HG02798 (cell line): ENCODE results near the gene RAC3.

Source experiments
- ATAC-seq: cut with Tn5 transposase; IDR thresholded peaks from one replicate; pipeline ENCODE4 v1.9.1; 2021; ENCODE audit warnings: mild to moderate bottlenecking; ENCODE audit not compliant: unreplicated experiment, poor library complexity

The RAC3 gene

DNA sequence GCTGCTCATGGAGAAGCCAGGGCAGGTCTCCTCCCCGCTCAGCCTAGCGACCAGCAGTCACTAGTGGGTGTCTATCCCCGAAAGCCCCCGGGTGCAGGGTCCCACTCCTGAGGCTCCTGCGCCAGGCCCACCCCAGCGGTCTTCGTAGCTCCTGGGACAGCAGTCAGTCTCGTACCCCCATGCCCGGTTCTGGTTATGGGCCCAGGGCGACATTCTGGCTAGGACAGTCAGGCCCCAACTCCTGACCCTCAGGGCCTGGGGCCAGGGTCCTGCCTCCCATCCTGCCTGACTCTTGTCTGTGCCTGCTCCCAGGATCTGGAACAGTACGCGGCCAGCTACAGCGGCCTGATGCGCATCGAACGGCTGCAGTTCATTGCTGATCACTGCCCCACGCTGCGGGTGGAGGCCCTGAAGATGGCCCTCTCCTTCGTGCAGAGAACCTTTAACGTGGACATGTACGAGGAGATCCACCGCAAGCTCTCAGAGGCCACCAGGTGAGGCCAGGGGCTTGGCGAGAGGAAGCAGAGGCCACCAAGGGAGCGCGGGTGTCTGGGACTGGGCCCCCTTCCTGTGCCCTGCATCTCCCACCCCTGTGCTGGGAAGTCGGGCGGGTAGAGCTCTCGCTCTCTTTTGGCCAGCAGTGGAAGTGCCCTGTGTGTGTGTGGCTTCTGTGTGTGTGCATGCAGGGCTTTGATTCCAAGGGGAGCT, 22.2 kb downstream of the RAC3 start:
- no peak for ATAC-seq

DNA sequence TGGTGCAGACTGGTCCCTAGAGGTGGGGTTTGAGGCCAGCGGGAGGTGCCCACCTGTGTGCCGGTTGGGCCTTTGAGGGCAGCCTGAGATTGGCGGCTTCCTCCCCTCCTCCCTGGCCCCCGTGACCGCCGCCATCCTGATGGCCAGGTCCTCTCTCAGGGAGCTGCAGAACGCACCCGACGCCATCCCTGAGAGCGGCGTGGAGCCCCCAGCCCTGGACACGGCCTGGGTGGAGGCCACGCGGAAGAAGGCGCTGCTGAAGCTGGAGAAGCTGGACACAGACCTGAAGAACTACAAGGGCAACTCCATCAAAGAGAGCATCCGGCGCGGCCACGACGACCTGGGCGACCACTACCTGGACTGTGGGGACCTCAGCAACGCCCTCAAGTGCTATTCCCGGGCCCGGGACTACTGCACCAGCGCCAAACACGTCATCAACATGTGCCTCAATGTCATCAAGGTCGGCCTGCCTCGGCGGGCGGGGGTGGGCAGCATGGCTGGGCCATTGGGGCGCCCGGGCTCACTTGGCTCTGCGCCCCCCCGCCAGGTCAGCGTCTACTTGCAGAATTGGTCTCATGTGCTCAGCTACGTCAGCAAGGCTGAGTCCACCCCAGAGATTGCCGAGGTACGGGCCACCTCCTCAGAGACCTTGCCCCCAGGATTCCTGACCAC, 23.0 kb downstream of the RAC3 start:
- ATAC-seq, result no peak

DNA sequence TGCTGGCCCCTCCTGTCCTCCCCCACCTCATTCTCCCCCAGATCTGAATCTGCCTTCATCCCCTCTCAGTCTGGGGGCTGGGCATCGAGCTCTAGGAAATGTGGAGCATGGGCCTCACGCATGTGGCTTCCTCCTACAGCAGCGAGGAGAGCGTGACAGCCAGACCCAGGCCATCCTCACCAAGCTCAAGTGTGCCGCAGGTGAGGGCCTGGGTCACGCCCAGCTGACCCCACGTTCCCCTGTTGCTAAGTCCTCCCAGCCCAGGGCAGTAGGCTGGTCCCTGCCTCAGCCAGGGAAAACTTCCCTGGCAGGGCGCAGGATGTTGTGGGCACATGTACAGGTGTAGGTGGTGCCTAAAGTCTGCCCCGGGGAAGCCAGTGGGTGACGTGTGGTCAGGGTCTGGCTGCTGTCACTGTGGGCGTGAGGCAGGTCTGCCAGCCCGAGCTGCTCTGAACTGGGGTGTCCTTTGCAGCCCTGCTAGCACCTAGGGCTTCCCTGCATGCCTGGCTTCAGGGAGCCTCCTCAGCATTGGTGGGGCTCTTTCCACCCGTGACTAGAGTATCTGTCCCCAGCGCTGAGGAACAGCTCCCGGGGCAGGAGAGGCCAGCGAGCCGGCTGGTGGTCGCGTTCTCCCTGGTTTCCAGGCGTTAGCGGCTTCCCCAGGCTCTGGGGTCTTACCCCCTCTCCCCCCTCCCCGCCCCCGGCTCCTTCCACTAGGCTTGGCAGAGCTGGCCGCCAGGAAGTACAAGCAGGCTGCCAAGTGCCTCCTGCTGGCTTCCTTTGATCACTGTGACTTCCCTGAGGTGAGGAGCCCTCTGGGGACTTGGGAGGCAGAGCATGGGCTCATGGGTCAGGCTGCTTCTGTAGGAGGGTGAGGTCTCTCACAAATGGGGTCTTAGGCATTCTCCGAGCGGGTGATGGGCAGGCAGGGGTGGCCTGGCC, 23.8 kb downstream of the RAC3 start:
- ATAC-seq, result no peak

DNA sequence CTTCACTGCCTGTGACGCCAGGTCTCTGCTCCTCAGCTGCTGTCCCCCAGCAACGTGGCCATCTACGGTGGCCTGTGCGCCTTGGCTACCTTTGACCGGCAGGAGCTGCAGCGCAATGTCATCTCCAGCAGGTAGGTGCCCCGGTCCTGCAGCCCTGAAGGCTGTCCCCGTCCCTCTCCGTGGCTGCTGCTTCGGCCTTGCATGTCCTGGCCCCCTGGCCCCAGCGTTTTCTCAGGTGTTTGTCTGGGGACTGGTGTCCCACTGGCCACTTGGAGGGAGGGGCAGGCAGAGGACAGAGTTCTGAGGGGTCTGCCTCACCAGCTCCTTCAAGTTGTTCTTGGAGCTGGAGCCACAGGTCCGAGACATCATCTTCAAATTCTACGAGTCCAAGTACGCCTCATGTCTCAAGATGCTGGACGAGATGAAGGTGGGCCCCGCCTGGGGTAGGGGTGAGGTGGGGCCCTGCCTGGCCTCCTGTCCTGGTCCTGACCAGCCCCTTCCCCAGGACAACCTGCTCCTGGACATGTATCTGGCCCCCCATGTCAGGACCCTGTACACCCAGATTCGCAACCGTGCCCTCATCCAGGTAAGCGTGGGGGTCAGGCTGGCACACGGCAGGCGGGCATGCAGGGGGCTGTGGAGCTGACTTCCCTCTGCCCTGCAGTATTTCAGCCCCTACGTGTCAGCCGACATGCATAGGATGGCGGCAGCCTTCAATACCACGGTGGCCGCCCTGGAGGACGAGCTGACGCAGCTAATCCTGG, 24.7 kb downstream of the RAC3 start:
- no peak for ATAC-seq

DNA sequence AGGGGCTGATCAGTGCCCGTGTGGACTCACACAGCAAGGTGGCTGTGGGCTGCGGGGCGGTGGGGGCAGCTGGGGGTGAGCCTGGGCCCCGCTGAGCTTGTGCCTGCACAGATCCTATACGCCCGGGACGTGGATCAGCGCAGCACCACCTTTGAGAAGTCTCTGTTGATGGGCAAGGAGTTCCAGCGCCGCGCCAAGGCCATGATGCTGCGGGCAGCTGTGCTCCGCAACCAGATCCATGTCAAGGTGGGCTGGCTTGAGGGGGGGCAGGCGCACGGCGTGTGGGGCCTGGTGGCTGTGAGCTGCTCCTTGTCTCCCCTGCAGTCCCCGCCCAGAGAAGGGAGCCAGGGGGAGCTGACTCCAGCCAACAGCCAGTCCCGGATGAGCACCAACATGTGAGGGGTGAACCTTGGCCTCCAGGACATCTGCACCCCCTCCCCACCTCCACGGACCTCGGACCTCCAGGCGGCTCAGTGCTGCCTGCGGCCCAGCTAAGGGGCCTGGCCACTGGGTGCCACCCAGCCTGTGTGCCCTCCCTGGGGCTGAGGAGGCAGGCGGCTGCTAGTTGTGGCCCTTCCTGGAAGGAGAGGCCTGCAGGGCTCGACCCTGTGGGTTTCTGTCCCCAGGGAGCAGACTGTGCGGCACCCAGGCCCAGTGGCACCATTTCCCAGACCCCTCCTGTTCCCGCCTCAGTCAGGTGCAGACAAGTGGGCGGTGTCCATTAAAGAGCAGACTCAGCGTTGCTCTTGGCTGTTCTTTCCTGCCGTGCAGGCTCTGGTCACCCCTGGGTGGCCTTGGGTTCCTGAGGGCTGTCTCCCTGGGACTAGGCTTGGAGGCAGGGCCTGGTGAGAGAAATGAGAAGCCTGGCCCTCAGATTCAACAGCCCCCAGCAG, 25.5 kb downstream of the RAC3 start:
- ATAC-seq, result no peak

DNA sequence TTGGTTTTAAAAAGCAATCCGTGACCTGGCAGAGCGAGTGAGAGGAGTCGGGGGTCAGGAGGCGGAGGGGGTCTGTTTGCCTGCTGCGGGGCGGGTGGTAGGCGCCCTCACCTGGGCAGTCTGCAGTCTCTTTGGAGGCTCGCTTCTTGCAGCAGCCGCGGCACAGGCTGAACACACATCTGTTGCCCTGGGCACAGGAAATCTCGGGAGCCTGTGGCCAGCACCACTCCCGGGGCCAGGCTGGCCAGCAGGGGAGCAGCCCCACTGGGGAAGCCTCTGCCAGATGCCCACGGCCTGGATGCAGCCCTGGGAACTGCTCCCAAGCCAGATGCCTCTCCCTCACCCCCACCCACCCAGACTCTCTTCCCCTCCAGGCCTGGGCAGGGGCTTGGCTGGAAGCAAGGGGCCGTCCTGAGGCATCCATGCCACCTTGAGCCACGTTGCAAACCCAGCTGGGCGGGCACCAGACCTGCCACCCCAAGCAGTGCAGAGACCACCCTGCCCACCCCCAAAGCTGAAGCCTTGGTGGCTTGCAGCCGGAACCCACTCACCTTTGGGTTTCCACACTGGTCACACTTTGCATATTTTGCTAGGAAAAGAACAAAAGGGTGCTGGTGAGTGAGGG, 26.9 kb downstream of the RAC3 start:
- no peak for ATAC-seq

DNA sequence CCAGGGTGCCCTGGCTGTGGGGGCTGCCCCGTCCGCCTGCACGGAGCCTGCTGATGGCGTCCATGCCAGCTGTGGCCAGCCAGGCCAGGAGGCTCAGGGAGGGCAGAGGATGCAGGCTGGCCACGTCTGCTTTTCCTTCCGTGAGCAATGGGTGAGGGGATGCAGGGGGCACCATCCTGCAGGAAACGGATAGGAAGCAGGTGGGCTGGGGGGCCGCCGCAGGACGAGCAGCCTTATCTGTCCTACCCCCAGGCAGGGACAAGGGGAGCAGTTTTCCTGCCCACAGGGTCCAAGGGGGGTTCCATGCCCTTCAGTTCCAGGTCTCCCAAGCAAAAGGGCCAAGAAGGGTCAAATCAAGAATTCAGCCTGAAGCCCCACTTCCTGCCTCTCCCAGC, 27.4 kb downstream of the RAC3 start:
- no peak for ATAC-seq

DNA sequence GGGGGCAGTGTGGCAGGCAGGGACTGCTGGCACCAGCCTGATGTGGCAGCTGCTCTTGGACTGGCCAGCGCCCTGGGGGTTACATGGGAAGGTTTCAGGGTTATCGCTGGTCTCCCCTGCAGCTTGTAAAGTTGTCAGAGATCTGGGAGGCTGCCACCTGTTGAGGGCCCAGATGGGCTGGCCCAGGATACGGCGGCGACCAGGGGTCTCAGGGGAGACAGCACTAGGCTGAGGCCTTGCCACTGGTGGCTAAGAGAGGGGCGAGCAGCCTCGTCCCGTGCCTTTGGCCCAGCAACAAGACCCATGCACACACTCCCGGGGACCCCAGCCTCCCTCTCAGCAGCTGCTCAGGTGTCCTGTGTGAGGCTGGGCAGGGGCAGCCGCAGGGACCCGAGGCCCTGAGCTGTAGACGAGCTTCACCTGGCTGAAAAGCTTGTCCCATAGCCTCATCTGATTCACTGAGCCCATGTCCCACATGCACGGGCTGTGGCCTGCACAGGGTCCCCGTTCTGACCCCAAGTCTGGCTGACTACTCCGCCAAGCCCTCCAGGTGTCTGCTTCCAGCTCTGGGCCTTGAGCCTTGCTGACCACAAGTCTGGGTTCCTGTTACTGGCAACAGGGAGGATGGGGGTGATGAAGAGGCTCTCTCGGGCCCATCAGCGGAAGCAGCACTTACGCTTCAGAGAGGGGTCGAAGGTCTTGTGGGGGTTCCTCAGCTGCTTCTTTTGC, 28.0 kb downstream of the RAC3 start:
- ATAC-seq, result no peak

DNA sequence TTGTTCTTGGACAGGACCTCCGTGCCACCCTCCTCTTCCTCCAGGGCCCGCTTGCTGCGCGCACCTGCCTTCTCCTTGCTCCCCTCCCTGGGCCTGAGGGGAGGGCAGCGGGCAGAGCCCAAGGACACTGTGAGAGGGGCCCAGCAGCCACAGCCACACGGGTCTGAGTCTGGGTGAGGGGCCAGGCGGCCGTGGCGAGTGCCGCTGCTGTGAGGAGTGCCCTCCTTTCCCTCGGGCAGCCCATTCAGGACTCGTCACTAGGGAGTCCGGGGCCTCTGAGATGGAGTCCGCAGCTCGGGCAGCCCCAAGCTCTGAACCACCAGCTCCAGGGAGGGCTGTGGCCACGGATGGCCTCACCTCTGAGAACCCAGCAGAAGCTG, 28.5 kb downstream of the RAC3 start:
- no peak for ATAC-seq

DNA sequence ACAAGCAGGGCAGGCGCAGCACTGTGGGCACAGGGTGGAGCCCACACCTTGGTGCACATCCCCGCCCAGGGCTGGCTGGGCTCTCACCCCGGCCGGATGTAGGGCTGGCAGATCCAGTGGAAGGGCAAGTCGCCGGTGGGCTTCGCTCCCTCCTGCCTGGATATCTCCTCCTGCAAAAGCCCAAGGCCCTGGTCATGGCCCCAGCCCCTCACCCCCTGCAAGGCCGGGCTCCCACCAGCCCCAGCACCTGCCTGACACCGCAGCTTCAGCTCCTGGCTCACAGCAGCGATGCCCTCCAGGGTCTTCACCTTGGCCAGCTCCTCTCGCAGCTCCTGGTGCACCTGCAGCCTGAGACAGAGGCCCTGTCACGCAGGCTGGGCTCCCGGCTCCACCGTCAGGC, 29.1 kb downstream of the RAC3 start:
- no peak for ATAC-seq

DNA sequence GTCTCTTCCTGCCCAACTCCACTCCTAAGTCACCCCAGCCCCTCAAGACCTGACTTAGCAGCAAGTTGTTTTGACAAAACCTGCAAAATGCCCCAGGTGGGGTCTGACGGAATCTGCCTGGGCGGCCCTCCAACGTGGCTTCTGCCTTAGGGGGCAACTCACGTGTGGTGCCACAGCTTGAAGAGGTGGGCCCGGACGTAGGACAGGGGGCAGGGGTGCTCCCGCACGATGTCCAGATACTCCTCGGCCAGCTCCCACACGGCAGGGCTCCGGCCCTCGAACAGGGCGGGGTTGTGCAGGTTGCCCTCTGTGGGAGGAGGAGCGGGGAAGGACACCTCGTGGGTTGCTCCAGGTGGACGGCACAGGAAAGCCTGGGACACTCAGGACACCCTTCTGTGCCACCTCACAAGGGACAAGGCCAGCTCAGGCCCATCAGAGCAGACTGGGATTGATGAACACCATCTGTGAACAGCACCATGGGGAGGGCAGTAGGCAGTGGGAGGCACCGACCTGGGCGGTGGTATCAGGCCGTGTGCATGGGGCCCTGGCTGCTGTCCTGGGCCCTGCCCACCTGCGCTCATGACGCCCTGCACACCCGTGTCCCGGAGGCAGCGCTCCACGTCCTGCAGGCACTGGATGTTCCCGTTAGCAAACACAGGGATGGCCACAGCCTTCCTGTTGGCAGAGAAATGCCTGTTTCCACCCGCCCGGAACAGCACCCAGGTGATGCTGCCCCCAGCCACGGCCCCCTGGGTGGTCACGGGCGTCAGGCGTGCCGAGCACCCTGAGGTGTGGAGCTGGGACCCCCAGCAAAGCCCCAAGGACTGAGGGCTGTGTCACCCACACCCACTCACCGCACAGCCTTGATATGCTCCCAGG, 29.8 kb downstream of the RAC3 start:
- ATAC-seq, result no peak

DNA sequence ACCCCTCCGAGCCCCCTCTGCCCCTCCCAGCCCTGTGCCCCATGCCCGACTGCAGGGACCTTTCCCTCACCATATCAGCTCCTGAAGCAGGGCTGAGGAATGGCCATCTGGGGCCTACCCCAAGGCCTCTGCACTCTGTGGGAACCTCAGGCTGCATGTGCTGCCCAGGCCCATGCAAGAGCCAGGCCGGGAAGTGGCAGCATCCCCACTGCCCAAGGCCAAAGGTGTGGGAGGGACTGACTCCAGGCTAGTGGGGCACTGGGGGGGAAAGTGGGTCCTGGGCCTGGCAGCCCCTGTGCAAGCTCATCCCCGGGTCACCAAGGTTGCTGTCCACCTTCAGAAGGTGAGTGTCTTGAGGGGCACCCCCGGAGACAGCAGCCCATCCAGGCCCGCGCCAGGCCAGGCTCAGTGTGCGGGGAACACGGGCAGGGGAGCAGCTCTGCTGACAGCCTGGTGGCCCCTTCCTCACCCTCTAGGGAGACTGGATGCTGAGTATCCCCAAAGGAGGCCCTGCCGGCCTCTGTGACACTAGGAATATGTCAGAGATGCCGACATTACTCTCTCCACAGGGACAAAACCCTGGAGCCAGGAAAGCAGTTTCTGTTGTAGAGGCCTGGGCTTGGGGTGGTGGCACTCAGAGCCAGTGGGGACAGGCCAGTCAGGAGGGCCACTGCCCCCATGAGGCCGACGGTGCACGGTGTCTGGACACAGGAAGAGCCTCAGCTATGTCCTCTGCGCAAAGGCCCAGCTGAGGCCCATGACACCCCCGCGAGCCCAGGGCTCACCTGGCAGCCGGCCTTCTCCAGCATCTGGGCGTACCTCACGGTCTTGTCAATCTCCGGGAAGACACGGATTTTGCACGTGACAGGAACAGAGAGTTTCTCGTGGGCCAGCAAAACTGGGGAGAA, 30.9 kb downstream of the RAC3 start:
- no peak for ATAC-seq

DNA sequence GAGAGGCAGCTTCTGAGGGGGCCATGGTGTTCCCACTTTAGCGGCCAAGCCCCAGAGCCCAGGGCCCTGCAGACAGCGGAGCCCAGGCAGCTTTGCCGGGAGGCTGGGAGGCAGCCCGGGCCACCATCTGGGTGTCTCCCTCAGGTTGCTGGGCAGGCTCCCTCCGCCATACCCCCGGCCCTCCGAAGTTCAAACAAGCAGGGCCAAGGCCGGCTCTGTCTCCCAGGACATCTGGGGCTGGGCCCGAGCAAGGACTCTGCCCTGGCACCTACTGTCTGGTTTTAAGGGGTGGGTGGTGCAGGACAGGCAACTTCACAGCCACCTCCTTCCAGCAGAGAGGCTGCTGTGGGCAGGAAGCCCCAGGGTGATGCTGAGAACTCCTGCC, 31.5 kb downstream of the RAC3 start:
- ATAC-seq, result no peak

DNA sequence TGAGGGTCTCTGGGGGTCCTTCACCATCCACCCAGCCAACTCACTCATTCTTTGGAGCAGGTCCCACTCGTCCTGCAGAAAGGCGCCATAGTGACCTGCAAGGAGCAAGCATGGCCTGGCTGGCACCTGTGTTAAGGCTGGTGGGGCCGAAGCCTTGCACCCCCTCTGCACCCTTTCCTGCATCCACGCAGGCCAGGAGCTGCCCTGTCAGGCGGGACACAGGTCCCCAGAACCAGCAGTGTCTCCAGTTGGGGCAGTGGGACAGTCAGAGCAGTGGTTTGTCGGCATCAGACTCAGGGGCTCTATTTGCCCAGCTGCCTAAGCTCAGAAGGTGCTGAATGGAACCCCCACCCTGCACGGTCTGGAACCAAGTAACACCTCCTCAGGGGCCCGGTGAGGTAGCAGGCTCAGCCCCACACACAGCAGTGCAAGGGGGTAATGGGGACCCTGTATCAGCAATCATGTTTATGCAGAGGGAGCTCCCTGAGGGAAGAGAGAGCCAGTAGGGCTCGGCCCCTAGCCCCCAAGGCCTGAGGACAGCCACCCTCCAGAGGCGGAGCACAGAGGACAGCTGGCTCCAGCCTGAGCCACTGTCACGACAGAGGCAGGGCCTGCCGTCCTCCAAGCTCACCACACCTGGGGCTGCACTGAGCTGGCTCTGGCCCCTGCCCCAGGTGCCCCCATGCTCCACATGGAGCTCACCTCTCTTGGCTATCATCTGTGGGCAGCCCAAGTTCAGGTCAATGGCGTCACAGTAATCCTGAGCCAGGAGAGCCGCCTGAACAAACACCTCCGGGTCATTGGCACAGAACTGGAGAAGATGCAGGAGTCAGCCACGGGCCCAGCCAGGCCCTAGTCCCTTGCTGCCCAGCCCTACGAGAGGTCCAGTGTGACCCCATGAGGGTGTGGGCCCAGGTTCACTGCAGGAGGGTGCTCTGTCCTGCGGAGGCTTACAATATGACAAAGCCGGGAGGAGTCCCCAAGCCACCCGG, 32.2 kb downstream of the RAC3 start:
- no peak for ATAC-seq

DNA sequence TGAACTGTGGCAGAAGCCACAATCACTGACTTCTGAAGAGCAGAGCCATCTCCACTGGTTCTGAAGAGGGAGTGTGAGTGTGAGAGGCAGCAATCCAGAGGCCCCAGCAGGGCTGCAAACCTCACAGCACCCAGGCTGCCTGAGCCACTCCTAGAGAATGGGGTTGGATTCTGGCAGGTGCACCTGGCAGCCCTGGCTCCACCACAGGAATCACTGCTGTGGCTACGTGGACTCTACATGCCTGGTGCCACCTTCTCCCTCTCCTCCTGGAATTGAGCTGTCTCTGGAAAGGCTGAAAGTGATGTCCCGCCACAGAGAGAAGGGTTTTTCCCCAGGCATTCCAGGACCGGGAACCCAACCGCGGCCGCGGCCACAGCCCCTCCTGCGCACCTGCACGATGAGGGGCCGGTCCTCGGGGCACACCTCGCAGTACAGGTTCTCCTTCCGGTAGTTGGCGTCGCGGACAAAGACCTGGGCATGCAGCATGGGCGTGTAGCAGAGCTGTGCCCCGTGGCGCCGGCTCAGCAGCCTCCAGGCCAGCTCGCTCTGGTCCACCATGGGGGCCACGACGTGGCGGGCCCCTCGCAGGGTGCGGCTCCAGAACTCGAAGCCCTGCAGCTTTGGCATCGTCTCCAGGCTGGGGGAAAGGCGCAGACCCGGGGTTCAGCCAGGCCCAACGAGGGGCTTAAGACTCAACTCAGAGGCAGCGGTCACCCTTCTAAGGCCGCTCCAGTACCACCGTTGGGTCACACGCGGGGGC, 33.1 kb downstream of the RAC3 start:
- no peak for ATAC-seq
